Brain microvascular endothelial cell (primary cell): Measurements from ENCODE around the gene EIF2B1.
A peak's percentile ranks its signal among the peaks of the same experiment; 100 is the strongest.
"Not testable (repeated sequence)": the region's sequence is repeated elsewhere in the genome, so short reads cannot be mapped to it uniquely, and the experiment has no call there.

Experiments
- DNase-seq: peaks from one replicate; pipeline ENCODE4 v3.0.0-alpha.2; 2020
- H3K27ac ChIP-seq: fragments of 250-450 bp; sonication (Bioruptor Pico); 2 replicates; pipeline ENCODE4 v1.5.1; 2020; ENCODE audit warnings: mild to moderate bottlenecking, moderate library complexity
- H3K27me3 ChIP-seq: fragments of 250-450 bp; sonication (Bioruptor Pico); replicated peaks from 2 replicates; pipeline ENCODE4 v1.5.1; 2020; ENCODE audit warnings: mild to moderate bottlenecking
- H3K36me3 ChIP-seq: fragments of 250-450 bp; sonication (Bioruptor Pico); replicated peaks from 2 replicates; pipeline ENCODE4 v1.5.1; 2020; ENCODE audit warnings: mild to moderate bottlenecking
- H3K4me3 ChIP-seq: 2 replicates; pipeline ENCODE4 v1.5.1; 2011; ENCODE audit warnings: low read depth, mild to moderate bottlenecking, control low read depth, low read length, moderate library complexity
- in situ Hi-C: cut with HindIII; loops from 2 replicates; pipeline ENCODE4 v1.10.0; 2017; ENCODE audit warnings: low sequenced_read_pairs, low pct_ligation_motif_present
- TF ChIP-seq, protein P1 (sequence below): IDR thresholded peaks from 2 replicates; pipeline ENCODE4 v1.5.1; 2011; ENCODE audit warnings: low read depth, mild to moderate bottlenecking, moderate library complexity, low read length, control low read depth, inconsistent platforms; ENCODE audit errors: missing control alignments

The EIF2B1 gene

DNA sequence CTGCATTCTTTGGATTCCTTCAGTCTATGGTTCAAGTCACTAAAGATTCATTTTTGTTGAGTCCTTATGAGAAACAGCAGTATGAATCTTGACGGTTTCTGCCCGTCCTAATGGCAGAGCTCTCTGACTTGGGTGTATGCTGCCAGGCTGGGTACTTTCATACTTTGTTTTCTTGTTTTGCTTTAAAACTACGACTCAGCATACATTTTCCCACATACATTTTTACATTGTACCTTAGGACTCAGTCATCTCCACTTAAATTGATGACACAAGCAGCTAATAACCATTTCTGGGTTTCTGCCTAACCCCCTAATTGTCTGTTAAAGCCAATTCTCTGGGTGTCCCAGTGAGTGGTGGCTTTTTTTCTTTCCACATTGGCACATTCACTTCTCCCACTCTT lies 36.4 kb downstream of the EIF2B1 start:
- TF ChIP-seq, protein P1, sequence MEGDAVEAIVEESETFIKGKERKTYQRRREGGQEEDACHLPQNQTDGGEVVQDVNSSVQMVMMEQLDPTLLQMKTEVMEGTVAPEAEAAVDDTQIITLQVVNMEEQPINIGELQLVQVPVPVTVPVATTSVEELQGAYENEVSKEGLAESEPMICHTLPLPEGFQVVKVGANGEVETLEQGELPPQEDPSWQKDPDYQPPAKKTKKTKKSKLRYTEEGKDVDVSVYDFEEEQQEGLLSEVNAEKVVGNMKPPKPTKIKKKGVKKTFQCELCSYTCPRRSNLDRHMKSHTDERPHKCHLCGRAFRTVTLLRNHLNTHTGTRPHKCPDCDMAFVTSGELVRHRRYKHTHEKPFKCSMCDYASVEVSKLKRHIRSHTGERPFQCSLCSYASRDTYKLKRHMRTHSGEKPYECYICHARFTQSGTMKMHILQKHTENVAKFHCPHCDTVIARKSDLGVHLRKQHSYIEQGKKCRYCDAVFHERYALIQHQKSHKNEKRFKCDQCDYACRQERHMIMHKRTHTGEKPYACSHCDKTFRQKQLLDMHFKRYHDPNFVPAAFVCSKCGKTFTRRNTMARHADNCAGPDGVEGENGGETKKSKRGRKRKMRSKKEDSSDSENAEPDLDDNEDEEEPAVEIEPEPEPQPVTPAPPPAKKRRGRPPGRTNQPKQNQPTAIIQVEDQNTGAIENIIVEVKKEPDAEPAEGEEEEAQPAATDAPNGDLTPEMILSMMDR, result no peak
- DNase-seq, result no peak
- Histone ChIP-seq H3K27me3 (no peaks in the 10 kb centered on the region), H3K4me3 (no peak overlapping the region), H3K36me3 (peaks cover 57% of the 10 kb centered on the region), H3K27ac (no peak overlapping the region)
- in situ Hi-C loops, result no loop called here

DNA sequence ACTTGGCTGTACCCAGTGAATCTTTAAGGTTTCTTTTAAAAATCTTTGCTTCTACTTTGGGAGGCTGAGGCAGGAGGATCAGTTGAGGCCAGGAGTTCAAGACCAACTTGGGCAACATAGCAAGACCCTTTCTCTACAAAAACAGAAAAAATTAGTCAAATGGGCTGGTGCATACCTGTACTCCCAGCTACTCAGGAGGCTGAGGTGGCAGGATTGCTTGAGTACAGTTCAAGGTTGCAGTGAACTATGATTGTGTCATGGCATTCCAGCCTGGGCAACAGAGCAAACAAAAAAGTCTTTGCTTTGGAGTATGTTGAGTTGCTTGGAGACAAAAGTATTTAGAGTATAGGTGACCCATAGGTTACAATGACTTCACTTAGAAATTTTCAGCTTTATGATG lies 37.8 kb downstream of the EIF2B1 start:
- in situ Hi-C loops, result no loop called here

DNA sequence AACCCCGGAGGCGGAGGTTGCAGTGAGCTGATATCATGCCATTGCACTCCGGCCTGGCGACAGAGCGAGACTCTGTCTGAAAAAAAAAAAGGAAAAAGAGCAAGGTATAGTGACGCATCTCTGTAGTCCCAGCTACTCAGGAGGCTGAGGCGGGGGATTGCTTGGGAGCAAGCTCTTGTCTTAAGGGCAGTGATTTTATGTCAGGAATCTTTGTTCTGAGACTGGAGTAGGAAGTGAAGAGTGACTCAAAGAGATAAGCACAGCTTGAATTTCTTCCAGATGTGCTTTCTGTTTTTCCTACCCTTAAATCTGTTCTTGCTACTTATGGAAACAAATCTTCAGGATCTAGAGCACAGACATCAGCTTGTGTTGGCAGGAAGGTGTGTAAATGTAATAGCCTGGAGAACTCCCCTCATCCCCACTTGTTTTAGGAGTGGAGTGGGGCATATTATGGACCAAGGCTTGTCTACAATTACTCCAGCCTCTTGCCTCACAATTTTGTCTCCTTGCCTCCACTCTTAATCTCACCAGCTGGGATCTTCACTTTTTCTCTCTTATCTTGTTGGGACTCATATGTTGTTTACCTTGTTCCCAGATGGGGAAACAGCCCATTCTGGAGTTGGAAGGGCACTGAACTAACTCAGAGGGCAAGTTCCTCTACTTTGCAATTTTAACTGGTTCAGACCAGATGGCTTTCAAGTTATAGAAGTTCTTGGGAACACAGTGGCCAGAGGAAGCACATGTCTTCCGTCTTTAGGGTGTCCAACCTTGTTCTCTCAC lies 41.6 kb downstream of the EIF2B1 start:
- in situ Hi-C loops, result no loop called here
- peak; percentile 89 for DNase-seq
- peak overlapping the region; percentile 61 for H3K27ac ChIP-seq
- peaks cover 76% of the 10 kb centered on the region for H3K36me3 ChIP-seq
- TF ChIP-seq, protein P1, result no peak
- no peak overlapping the region for H3K4me3 ChIP-seq
- H3K27me3 ChIP-seq, result no peaks in the 10 kb centered on the region

More for the DNA sequence above, 37.8 kb downstream of the EIF2B1 start:
- no peak overlapping the region for H3K4me3 ChIP-seq
- TF ChIP-seq, protein P1, result no peak
- DNase-seq, result no peak
- no peaks in the 10 kb centered on the region for H3K27me3 ChIP-seq
- H3K27ac ChIP-seq, result peak overlapping the region; percentile 22
- peaks cover 66% of the 10 kb centered on the region for H3K36me3 ChIP-seq

DNA sequence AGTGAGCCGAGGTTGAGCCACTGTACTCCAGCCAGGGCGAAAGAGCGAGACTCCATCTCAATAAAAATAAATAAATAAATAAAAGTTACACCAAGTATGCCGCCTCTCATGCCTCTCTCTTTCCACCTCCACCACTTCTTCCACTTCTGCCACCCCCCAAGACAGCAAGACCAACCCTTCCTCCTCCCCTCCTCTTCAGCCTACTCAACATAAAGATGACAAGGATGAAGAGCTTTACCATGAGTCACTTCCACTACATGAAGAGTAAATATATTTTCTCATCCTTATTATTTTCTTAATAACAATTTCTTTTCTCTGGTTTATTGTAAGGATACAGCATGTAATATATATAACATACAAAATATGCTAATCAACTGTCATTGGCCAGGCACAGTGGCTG lies 52.7 kb downstream of the EIF2B1 start:
- no peak overlapping the region for H3K4me3 ChIP-seq
- in situ Hi-C loops, result no loop called here
- TF ChIP-seq, protein P1, result no peak
- no peak for DNase-seq
- H3K27me3 ChIP-seq, result no peaks in the 10 kb centered on the region
- no peaks in the 10 kb centered on the region for H3K36me3 ChIP-seq
- H3K27ac ChIP-seq, result no peak overlapping the region

DNA sequence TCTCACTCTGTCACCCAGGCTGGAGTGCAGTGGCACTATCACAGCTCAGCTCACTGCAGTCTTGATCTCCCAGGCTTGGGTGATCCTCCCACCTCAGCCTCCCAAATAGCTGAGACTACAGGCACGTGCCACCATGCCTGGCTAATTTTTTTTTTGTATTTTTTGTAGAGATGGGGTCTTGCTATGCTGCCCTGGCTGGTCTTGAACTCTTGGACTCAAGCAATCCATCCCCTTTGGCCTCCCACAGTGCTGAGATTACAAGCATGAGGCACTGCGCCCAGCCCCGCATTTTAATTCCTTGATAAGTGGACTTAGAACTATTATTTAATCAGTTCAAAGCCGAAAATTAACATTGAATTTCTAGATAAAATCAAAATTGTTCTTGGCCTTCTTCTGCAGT lies 54.7 kb downstream of the EIF2B1 start:
- H3K27me3 ChIP-seq, H3K4me3 ChIP-seq, DNase-seq, in situ Hi-C loops, H3K27ac ChIP-seq, H3K36me3 ChIP-seq: not testable (repeated sequence)

DNA sequence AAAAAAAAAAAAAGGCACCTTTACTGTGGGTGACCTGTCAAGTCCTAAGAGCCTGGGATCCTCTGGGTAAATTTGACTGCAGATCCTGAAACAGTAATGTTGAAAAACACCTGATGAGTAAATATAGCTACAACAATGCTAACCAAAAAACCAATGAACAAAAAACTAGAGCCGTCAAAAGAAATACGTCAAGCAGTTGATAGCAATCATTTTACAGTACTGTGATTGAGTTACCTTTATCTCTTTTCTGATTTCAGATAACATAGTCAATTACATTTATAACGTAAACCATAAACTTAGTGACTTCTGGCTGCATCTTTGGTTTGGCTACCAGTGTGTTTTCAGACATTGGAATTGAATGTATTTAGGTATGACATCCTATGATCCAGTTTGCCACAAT lies 55.2 kb downstream of the EIF2B1 start:
- TF ChIP-seq, protein P1, result no peak

More for the DNA sequence above, 55.2 kb downstream of the EIF2B1 start:
- no peaks in the 10 kb centered on the region for H3K36me3 ChIP-seq
- H3K27ac ChIP-seq, result no peak overlapping the region
- H3K27me3 ChIP-seq, result no peaks in the 10 kb centered on the region
- DNase-seq, result no peak
- in situ Hi-C loops, result no loop called here
- no peak overlapping the region for H3K4me3 ChIP-seq
